GM13976 (cell line): ENCODE results near the gene PGAM2.

Experiments used
- DNase-seq: peaks from one replicate; pipeline ENCODE4 v3.0.0; 2012; ENCODE audit warnings: low spot score
- CTCF ChIP-seq: IDR thresholded peaks from 2 replicates; pipeline ENCODE4 v1.5.1; 2012; ENCODE audit warnings: borderline replicate concordance, mild to moderate bottlenecking; ENCODE audit not compliant: insufficient read depth; ENCODE audit errors: extremely low read depth, missing control alignments, control extremely low read depth
- in situ Hi-C: fragments of 300-500 bp; cut with MboI; formaldehyde crosslinking; loops from one replicate; pipeline ENCODE4 v1.12.0; 2022; ENCODE audit warnings: low sequenced_read_pairs, mixed read lengths, inconsistent platforms; ENCODE audit not compliant: unreplicated experiment

PGAM2 gene

DNA sequence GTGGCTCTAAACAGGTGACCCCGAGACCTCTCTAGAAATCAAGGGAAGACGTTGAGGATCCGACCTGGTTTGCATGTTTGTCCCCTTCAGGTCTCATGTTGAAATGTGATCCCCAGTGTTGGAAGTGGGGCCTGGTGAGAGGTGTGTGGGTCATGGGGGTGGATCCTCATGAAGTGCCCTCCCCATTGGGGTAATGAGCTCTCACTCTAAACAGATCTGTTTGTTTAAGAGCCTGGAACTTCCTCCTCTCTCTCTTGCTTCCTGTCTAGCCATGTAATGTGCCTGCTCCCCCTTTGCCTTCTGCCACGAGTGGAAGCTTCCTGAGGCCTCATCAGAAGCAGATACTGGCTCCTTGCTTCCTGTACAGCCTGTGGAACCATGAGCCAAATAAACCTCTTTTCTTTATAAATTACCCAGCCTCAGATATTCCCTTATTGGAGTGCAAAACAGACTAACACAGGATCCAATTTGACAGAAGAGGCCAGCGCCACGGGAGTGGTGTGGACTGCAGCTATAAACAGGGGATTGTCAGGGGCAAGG lies 27.8 kb upstream of the PGAM2 start:
- in situ Hi-C loops, result no loop called here
- no peak for DNase-seq
- TF ChIP-seq CTCF, result no peak

DNA sequence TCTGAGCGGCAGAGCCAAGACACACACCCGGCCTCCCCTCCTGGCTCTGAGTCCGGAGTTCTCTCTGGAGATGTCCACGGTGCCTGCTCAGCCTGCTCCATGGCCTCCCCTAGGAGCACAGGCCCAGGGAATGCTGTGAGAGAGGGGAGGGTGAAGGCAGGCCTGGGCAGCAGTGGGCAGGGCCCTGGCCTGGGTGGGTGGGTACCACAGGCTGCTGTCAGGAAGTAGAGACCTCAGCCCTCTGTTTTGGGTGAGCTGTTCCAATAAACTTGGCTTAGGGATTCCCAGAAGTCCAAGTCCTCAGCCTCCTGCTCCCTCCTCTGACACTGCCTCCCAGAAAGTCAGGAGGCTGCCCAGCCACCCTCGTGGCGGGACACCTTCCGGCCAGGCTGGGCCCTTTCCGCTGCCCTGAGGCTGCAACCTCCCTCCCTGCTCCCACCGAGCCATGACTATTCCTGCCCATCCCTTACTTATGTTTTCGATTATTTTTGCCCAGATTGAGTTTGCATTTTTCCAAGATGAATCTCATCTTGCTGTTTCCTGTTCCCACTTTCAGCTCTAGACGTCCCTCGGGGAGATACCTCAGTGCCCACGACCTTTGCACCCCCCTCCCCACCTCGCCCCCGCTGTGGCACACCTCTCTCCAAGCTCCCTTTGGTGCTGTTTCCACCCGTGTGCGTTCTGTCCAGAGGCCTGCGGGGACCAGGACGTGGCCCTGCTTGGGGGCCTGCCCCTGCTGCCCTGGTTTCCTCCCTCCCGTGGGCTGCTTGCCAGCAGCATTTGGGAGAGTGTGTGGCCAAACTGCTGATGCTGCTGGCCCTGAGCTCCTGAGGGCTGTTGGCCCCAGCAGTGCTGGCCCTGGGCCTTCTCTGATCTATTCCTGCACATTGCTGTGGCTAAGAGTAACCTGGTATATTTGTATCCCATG lies 22.8 kb upstream of the PGAM2 start:
- DNase-seq, result no peak

GRCh38 chr7:44086627-44087026 lies 21.3 kb upstream of the PGAM2 start:
- DNase-seq, result no peak
- in situ Hi-C loops, result no loop called here
- no peak for TF ChIP-seq CTCF

More for the DNA sequence above, 22.8 kb upstream of the PGAM2 start:
- in situ Hi-C loops, result no loop called here
- TF ChIP-seq CTCF, result no peak

GRCh38 chr7:44085546-44085945 lies 20.2 kb upstream of the PGAM2 start:
- in situ Hi-C loops, result no loop called here
- DNase-seq, result no peak
- no peak for TF ChIP-seq CTCF

GRCh38 chr7:44084701-44085100 lies 19.3 kb upstream of the PGAM2 start:
- in situ Hi-C loops, result no loop called here
- DNase-seq, result no peak
- TF ChIP-seq CTCF, result no peak

GRCh38 chr7:44083796-44084195 lies 18.4 kb upstream of the PGAM2 start:
- DNase-seq, result no peak
- TF ChIP-seq CTCF, result no peak
- in situ Hi-C loops, result no loop called here
